Body of pancreas (tissue), 4 donors: ENCODE data around the gene COL12A1.

ENCODE experiments used
- POLR2A ChIP-seq, 3 donors: fragments of 450-650 bp; IDR thresholded peaks; one replicate each; pipeline ENCODE4 v1.6.1; 2016; ENCODE audit warnings: antibody characterized with exemption in 3 of 3, mild to moderate bottlenecking in 2 of 3
- TF ChIP-seq, protein P1 (sequence below), 7 experiments: fragments of 450-650 bp in 4 of 7; fragments of 200-600 bp in 3 of 7; sonication (generic) in 3 of 7; IDR thresholded peaks; one replicate each; pipeline ENCODE4 v1.5.1; 2016 to 2019; ENCODE audit warnings: antibody characterized with exemption in 7 of 7

DNA sequence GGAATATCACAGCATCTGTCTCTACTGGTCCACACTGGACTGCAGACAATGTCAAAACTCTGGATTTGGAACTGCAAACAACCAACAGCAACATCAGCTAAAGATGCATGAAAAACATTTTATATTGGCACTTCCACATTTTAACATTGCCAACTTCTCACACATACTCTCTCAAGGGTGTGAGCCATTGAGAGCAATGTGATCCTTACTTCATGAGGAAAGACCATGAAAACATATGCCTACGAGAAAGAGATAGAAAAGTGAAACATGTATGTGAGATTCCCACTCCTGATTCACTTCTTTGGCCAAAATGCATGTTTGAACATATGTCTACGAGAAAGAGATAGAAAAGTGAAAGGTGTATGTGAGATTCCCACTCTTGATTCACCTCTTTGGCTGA, 99.4 kb downstream of the COL12A1 start:
- TF ChIP-seq, protein P1, sequence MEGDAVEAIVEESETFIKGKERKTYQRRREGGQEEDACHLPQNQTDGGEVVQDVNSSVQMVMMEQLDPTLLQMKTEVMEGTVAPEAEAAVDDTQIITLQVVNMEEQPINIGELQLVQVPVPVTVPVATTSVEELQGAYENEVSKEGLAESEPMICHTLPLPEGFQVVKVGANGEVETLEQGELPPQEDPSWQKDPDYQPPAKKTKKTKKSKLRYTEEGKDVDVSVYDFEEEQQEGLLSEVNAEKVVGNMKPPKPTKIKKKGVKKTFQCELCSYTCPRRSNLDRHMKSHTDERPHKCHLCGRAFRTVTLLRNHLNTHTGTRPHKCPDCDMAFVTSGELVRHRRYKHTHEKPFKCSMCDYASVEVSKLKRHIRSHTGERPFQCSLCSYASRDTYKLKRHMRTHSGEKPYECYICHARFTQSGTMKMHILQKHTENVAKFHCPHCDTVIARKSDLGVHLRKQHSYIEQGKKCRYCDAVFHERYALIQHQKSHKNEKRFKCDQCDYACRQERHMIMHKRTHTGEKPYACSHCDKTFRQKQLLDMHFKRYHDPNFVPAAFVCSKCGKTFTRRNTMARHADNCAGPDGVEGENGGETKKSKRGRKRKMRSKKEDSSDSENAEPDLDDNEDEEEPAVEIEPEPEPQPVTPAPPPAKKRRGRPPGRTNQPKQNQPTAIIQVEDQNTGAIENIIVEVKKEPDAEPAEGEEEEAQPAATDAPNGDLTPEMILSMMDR (IDR thresholded peaks at IDR 0.05), result no peak
- TF ChIP-seq POLR2A (IDR thresholded peaks at IDR 0.05), result no peak
